ENCODE data around the gene BCR. TPM values are rescaled to one million over a fixed set of nuclear protein-coding genes. Genes with fewer than 3 reads are reported as not detected.

BCR gene
- total RNA-seq, 1 donor from 2014 or later: 102 TPM

DNA sequence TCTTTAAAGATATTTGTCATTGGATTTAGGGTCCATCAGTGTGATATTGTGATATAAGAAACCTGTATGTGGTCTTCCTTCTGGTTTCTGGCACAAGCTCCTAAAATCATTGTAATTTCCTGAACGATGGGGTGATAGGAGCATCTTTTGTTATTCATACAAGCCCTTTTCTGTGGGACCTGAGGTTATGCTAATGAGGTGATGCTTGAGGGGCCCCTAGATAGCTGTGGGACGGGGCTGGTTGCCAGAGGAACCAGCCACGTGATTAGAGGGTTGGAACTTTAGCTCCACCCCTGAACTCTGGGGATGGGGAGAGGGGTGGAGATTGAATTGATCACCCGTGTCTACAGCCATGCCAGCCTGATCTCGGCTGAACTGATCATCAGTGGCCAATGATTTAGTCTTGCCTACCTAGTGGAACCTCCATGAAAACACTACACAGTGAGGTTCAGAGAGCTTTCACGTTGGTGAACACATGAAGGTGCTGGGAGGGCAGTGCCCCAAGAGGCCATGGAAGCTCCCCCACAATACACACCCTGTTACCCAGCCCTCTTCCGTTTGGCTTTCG, 62.8 kb downstream of the BCR start:
- peaks cover 67% of the 10 kb centered on the region for H3K4me1 Mint-ChIP-seq (ENCODE audit: low read depth)
- TF ChIP-seq, protein P1, sequence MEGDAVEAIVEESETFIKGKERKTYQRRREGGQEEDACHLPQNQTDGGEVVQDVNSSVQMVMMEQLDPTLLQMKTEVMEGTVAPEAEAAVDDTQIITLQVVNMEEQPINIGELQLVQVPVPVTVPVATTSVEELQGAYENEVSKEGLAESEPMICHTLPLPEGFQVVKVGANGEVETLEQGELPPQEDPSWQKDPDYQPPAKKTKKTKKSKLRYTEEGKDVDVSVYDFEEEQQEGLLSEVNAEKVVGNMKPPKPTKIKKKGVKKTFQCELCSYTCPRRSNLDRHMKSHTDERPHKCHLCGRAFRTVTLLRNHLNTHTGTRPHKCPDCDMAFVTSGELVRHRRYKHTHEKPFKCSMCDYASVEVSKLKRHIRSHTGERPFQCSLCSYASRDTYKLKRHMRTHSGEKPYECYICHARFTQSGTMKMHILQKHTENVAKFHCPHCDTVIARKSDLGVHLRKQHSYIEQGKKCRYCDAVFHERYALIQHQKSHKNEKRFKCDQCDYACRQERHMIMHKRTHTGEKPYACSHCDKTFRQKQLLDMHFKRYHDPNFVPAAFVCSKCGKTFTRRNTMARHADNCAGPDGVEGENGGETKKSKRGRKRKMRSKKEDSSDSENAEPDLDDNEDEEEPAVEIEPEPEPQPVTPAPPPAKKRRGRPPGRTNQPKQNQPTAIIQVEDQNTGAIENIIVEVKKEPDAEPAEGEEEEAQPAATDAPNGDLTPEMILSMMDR (IDR thresholded peaks at IDR 0.05; ENCODE audit: unreplicated experiment): no peak
- no peaks in the 10 kb centered on the region for H3K9me3 Mint-ChIP-seq (ENCODE audit: low read depth)
- no peaks in the 10 kb centered on the region for H3K27me3 Mint-ChIP-seq
- peak overlapping the region; percentile 92 for H3K27ac Mint-ChIP-seq
- H3K36me3 Mint-ChIP-seq (ENCODE audit: insufficient read depth): peaks cover 6% of the 10 kb centered on the region
- DNase-seq (ENCODE audit: low spot score, unreplicated experiment): no peak
- peak overlapping the region; percentile 18 for H3K4me3 Mint-ChIP-seq (ENCODE audit: low read depth)

DNA sequence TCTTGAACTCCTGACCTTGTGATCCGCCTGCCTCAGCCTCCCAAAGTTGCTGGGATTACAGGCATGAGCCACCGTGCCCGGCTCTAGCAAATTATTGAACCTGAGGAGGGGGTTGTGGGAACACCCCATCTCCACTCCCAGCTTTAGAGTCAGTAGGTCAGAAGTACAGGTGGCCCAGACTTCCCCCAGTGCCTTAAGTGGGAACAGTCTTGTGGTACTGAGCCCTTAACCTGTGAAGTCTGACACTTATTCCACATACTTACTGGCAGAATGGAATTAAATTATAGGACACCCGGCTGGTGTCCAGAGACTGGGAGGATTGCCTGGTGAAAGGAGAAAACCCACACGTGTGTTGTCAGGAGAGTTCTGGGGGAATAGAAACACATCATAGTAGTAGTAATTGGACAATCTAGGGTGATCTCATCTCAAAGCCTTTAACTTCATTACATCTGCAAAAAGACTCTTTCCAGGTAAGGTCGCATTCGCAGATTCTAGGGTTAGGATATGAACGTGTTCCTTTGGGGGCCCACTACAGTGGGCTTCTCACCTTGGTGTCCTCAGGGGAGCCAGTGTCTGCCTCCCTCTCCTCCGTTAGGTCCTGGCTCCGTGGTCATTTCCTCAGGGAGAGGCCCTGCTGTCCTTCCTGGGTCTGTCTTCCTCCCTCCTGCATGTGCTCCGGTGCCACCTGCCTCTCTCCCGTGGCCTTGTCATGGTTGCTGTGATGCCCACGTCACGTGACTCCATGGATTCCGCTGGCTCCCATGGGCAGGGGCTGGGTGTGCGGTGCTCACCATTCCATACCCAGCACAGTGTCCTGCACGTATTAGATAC, 63.8 kb downstream of the BCR start:
- Mint-ChIP-seq H3K9me3 (ENCODE audit: low read depth) (no peaks in the 10 kb centered on the region), H3K27ac (peak overlapping the region; percentile 94), H3K4me1 (ENCODE audit: low read depth) (peaks cover 76% of the 10 kb centered on the region), H3K27me3 (no peaks in the 10 kb centered on the region), H3K4me3 (ENCODE audit: low read depth) (peak overlapping the region; percentile 46), H3K36me3 (ENCODE audit: insufficient read depth) (peaks cover 4% of the 10 kb centered on the region)
- no peak for DNase-seq (ENCODE audit: low spot score, unreplicated experiment)
- TF ChIP-seq, protein P1 (IDR thresholded peaks at IDR 0.05; ENCODE audit: unreplicated experiment): no peak

DNA sequence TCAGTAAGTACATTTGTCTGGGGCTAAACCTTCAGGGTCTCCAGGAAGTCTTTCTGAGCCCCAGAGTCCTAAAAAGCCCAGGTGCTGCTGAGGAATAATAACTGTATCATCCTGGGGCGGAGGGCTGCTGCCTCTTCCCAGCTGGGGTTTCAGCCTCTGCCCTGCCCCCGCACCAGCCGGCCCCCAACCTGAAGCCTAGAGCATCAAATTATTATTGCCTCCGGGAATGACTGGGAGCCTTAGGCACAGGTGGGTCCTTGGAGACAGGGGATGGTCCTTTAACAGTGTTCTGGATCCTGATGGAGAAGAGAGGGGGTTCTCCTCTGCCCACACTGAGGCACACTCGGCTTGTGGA, 64.4 kb downstream of the BCR start:
- peaks cover 79% of the 10 kb centered on the region for H3K4me1 Mint-ChIP-seq (ENCODE audit: low read depth)
- TF ChIP-seq, protein P1 (IDR thresholded peaks at IDR 0.05; ENCODE audit: unreplicated experiment): no peak
- H3K27me3 Mint-ChIP-seq: no peaks in the 10 kb centered on the region
- H3K4me3 Mint-ChIP-seq (ENCODE audit: low read depth): peak overlapping the region; percentile 46
- H3K36me3 Mint-ChIP-seq (ENCODE audit: insufficient read depth): peaks cover 4% of the 10 kb centered on the region
- no peaks in the 10 kb centered on the region for H3K9me3 Mint-ChIP-seq (ENCODE audit: low read depth)
- no peak for DNase-seq (ENCODE audit: low spot score, unreplicated experiment)
- H3K27ac Mint-ChIP-seq: peak overlapping the region; percentile 94

DNA sequence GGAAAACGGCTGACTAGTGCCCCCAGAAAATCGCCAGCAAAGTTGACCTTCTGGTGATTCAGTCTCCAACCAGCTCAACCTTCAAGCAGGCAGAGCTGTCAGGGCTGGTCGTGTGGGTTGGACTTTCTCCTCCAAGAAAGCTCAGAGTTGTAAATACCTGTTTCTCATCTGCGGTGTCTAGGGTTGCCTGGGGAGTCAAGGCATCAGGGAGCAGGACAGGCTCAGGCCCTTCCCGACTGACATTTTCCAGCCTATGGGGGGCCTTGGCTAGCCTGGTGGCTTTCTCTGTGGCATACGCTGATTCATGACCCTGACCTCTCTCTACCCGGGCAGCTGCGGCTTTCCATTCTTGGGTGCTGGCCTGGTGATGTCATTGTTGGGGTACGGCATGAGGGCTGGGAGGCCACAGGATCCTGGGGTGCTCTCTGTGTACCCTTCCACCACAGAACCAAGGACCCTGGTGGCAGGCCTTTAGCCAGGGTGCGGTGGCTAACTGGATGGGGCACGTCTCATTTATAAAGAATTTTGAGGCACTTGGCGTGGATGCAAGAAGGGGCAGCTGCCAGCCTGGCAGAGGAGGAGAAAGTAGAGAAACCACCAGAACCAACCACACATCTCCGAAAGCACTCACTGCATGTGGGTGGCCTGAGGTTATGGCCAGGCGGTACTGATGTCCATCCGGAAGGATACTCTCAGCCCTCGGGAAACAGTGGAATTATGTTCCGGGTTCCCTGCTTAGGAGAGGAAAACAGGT, 64.9 kb downstream of the BCR start:
- Mint-ChIP-seq H3K4me3 (ENCODE audit: low read depth) (no peak overlapping the region), H3K36me3 (ENCODE audit: insufficient read depth) (peaks cover 3% of the 10 kb centered on the region), H3K27ac (peak overlapping the region; percentile 83), H3K27me3 (no peaks in the 10 kb centered on the region), H3K9me3 (ENCODE audit: low read depth) (no peaks in the 10 kb centered on the region), H3K4me1 (ENCODE audit: low read depth) (peaks cover 85% of the 10 kb centered on the region)
- TF ChIP-seq, protein P1 (IDR thresholded peaks at IDR 0.05; ENCODE audit: unreplicated experiment): no peak
- no peak for DNase-seq (ENCODE audit: low spot score, unreplicated experiment)

DNA sequence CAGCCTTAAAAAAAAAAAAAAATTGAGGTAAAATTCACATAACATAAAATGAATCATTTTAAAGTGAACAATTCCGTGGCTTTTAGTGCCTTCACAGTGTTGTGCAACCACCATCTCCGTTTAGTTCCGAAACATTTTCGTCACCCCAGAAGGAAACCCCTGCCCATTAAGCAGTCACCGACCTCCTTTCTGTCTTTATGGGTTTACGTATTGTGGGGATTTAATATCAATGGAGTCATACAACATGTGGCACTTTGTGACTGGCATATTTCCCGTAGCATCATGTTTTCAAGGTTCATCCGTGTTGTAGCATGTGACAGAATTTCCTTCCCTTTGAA, 65.5 kb downstream of the BCR start:
- TF ChIP-seq, protein P1 (IDR thresholded peaks at IDR 0.05; ENCODE audit: unreplicated experiment): no peak
- Mint-ChIP-seq H3K4me3 (ENCODE audit: low read depth) (no peak overlapping the region), H3K4me1 (ENCODE audit: low read depth) (peaks cover 87% of the 10 kb centered on the region), H3K27me3 (no peaks in the 10 kb centered on the region), H3K9me3 (ENCODE audit: low read depth) (no peaks in the 10 kb centered on the region), H3K36me3 (ENCODE audit: insufficient read depth) (peaks cover under 1% of the 10 kb centered on the region), H3K27ac (peak overlapping the region; percentile 76)
- no peak for DNase-seq (ENCODE audit: low spot score, unreplicated experiment)
